Upper lobe of left lung (tissue), 6 donors: ENCODE measurements around the gene PPP1R3D. TPM values are rescaled to one million over a fixed set of nuclear protein-coding genes. Genes with fewer than 3 reads are reported as not detected.

Experiments
- ATAC-seq, 2 donors: fragments of 200-7000 bp; cut with Tn5 transposase; one replicate each; pipeline ENCODE4 v1.9.1; 2022; ENCODE audit warnings: mild to moderate bottlenecking in 2 of 2, moderate library complexity in 2 of 2; ENCODE audit not compliant: low FRiP score in 2 of 2
- DNase-seq, 2 donors: peaks; one replicate each; pipeline ENCODE4 v3.0.0-alpha.2; 2019 to 2020
- H3K27ac ChIP-seq, 4 donors: fragments of 200-600 bp; sonication (generic); one replicate each; pipeline ENCODE4 v1.5.1; 2016 to 2019
- H3K27me3 ChIP-seq, 4 donors: fragments of 200-600 bp; sonication (generic); one replicate each; pipeline ENCODE4 v1.5.1; 2017 to 2019
- H3K36me3 ChIP-seq, 4 donors: fragments of 200-600 bp; sonication (generic); one replicate each; pipeline ENCODE4 v1.5.1; 2016 to 2019
- H3K4me1 ChIP-seq, 4 donors: fragments of 200-600 bp; sonication (generic); one replicate each; pipeline ENCODE4 v1.5.1; 2018 to 2019
- H3K4me3 ChIP-seq, 4 donors: fragments of 200-600 bp; sonication (generic); one replicate each; pipeline ENCODE4 v1.5.1; 2017 to 2019; ENCODE audit warnings: mild to moderate bottlenecking in 2 of 4, moderate library complexity in 1 of 4
- H3K9me3 ChIP-seq, 4 donors: fragments of 200-600 bp; sonication (generic); one replicate each; pipeline ENCODE4 v1.5.1; 2018 to 2019
- CTCF ChIP-seq, 6 experiments: fragments of 450-650 bp in 4 of 6; fragments of 200-600 bp in 2 of 6; sonication (generic) in 2 of 6; IDR thresholded peaks; one replicate each; pipeline ENCODE4 v1.5.1; 2016 to 2019; ENCODE audit warnings: antibody characterized with exemption in 6 of 6
- EP300 ChIP-seq, 4 donors: sonication (generic); formaldehyde crosslinking; IDR thresholded peaks; one replicate each; pipeline ENCODE4 v1.5.1; 2017; ENCODE audit warnings: antibody characterized with exemption in 4 of 4, control low read depth in 2 of 4
- POLR2A ChIP-seq, 4 donors: fragments of 450-650 bp; IDR thresholded peaks; one replicate each; pipeline ENCODE4 v1.5.1; 2016 to 2017; ENCODE audit warnings: antibody characterized with exemption in 4 of 4, mild to moderate bottlenecking in 2 of 4
- POLR2AphosphoS5 ChIP-seq, 2 donors: sonication (generic); formaldehyde crosslinking; IDR thresholded peaks; one replicate each; pipeline ENCODE4 v1.5.1; 2017; ENCODE audit warnings: antibody characterized with exemption in 2 of 2
- WGBS, 2 donors: methylation state at CpG; one replicate each; pipeline ENCODE4 v1.1.5; 2017 to 2018; 5-methylcytosine and 5-hydroxymethylcytosine counted together
- total RNA-seq, 6 donors: library from RNA; depleted of rRNA in 4 of 6; stranded (reverse); fragments of >200 nt in 4 of 6; gene quantifications; one replicate each; pipeline versions ENCODE4 v1.1.0 to v1.2.1, GENCODE V29; 2016 to 2021
- donor health status: DM: no; HTN: no; CAD: no; lungs with moderate emphysema.
- donor health status: DM: no; HTN: yes; CAD: no; lungs with severe emphysema.

Gene PPP1R3D
- total RNA-seq, 6 donors from 2014 or later, result 6.3 to 12.6 (median 10.4) TPM

- peak overlapping the region; percentile 96 to 98 (median 96) for H3K27ac ChIP-seq
- WGBS, 2 donors, result 67 to 94% methylated on average over 31 to 70 of the region's 104 CpGs
- peaks cover 40 to 55% (median 50%) of the 10 kb centered on the region in 4 donors for H3K4me1 ChIP-seq
- H3K36me3 ChIP-seq, result peaks cover 10 to 27% (median 11%) of the 10 kb centered on the region in 4 donors
- DNase-seq, result peak; percentile 29 to 90
- peak overlapping the region; percentile 55 to 80 (median 76) for H3K4me3 ChIP-seq
- TF ChIP-seq EP300 (IDR thresholded peaks at IDR 0.05), result no peak
- no peak for TF ChIP-seq POLR2A (IDR thresholded peaks at IDR 0.05)
- no peak for TF ChIP-seq CTCF (IDR thresholded peaks at IDR 0.05)
- no peak for TF ChIP-seq POLR2AphosphoS5 (IDR thresholded peaks at IDR 0.05)
- peak in 1 of 2 donors; percentile 53 for ATAC-seq
- H3K27me3 ChIP-seq, result no peaks in the 10 kb centered on the region
- no peaks in the 10 kb centered on the region for H3K9me3 ChIP-seq
Observed at GRCh38 chr20:59939052-59939878, 840 bp downstream of the PPP1R3D start.

DNA sequence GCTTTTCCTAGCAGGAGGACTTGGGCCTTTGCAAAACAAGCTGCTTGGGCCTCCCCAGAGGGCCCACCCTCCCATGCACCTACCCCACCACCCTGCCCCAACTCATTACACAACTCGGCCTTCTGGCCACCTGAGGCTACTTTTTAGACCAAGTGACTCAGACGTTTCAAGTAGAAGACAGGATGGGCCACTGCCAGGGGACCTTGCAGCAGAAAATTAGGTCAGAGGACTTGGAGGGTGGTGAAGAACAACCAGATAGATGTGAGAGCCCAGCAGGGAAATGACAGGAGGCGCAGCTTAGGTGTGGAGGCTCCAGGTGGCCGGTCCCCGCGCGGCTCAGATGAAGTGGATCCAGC, 1.4 kb downstream of the PPP1R3D start:
- no peaks in the 10 kb centered on the region for H3K27me3 ChIP-seq
- peaks cover 40 to 57% (median 54%) of the 10 kb centered on the region in 4 donors for H3K4me1 ChIP-seq
- DNase-seq (peak in 1 of 2 donors; percentile 69), ATAC-seq (no peak)
- no peaks in the 10 kb centered on the region for H3K9me3 ChIP-seq
- H3K27ac ChIP-seq, result peak overlapping the region in 3 of 4 donors; percentile 20 to 98 (median 96)
- 80 to 84% methylated on average over 7 of the region's 7 CpGs for WGBS, 2 donors
- H3K36me3 ChIP-seq, result peaks cover 6 to 21% (median 8%) of the 10 kb centered on the region in 4 donors
- TF ChIP-seq EP300 (IDR thresholded peaks at IDR 0.05) (no peak), CTCF (IDR thresholded peaks at IDR 0.05) (no peak), POLR2AphosphoS5 (IDR thresholded peaks at IDR 0.05) (no peak), POLR2A (IDR thresholded peaks at IDR 0.05) (no peak)
- peak overlapping the region in 2 of 4 donors; percentile 74 to 79 for H3K4me3 ChIP-seq

DNA sequence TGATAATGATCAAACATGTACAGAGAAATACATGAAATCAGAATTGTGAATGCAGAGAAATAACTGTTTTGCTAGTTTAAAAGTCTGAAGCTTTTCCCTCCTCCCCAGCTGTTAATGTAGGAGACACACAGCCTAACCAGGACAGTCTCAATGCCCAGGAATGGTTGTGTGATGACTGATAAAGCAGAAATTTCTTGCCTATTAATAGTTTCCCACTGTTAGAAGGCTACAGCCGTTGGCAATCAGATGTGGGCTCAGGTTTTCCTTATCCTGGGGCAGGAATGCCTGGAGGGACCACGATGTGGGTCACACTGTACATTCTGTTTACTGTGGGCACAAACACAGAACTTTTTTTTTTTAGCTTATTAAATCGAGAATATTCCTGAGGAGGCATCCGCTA, 1.9 kb downstream of the PPP1R3D start:
- Histone ChIP-seq H3K27ac (peak overlapping the region in 2 of 4 donors; percentile 20 to 96), H3K4me1 (peaks cover 40 to 61% (median 56%) of the 10 kb centered on the region in 4 donors)
- TF ChIP-seq CTCF (IDR thresholded peaks at IDR 0.05), result no peak
- no peak for TF ChIP-seq POLR2A (IDR thresholded peaks at IDR 0.05)
- TF ChIP-seq EP300 (IDR thresholded peaks at IDR 0.05), result no peak
- no peak for TF ChIP-seq POLR2AphosphoS5 (IDR thresholded peaks at IDR 0.05)

DNA sequence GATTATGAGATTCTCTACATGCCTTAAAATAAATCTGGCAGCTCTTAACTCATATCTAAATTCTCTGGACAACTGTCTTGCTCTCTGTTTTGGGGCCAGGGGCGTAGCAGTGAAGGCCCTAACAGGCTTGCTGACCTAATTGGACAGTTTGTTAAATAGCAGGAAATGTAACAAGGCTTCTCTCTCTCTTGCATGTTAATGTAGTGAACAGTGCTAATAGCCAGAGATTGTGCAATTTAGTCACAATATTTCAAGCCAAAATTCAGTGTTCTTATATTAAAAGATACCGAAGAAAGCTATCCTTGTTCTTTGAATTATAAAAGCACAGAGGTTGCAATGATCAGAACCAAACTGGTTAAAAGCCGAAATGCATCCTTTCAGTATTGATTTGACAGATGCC, 3.0 kb downstream of the PPP1R3D start:
- Histone ChIP-seq H3K9me3 (no peaks in the 10 kb centered on the region), H3K4me3 (no peak overlapping the region), H3K36me3 (peaks cover 0 to 6% (median 0%) of the 10 kb centered on the region in 4 donors), H3K27ac (peak overlapping the region in 1 of 4 donors; percentile 96), H3K4me1 (peaks cover 40 to 61% (median 52%) of the 10 kb centered on the region in 4 donors), H3K27me3 (no peaks in the 10 kb centered on the region)
- DNase-seq (no peak), ATAC-seq (no peak)
- 59 to 62% methylated on average over 3 of the region's 3 CpGs for WGBS, 2 donors
- no peak for TF ChIP-seq POLR2A (IDR thresholded peaks at IDR 0.05)
- TF ChIP-seq CTCF (IDR thresholded peaks at IDR 0.05), result no peak
- TF ChIP-seq POLR2AphosphoS5 (IDR thresholded peaks at IDR 0.05), result no peak
- no peak for TF ChIP-seq EP300 (IDR thresholded peaks at IDR 0.05)

More for the DNA sequence above, 1.9 kb downstream of the PPP1R3D start:
- no peak for ATAC-seq
- no peak for DNase-seq
- Histone ChIP-seq H3K27me3 (no peaks in the 10 kb centered on the region), H3K9me3 (no peaks in the 10 kb centered on the region), H3K4me3 (peak overlapping the region in 1 of 4 donors; percentile 74), H3K36me3 (peaks cover 5 to 17% (median 7%) of the 10 kb centered on the region in 4 donors)
- 71% methylated on average over 4 of the region's 4 CpGs for WGBS, 2 donors
